ENCODE data around the gene SOWAHA.
"Not testable (repeated sequence)": the region's sequence is repeated elsewhere in the genome, so short reads cannot be mapped to it uniquely, and the experiment has no call there.

Gene SOWAHA

DNA sequence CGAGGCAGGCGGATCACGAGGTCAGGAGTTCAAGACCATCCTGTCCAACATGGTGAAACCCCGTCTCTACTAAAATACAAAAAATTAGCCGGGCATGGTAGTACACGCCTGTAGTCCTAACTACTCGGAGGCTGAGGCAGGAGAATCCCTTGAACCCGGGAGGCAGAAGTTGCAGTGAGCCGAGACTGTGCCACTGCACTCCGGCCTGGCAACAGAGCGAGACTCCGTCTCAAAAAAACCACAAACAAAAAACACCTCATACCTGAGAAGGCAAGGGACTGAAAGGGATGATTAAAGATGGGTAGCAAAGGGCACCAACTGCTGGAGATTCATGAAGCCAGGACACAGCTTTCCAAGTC lies 6.3 kb upstream of the SOWAHA start:
- DNase-seq (ENCODE audit: extremely low read depth in 1 of 2, low read depth in 1 of 2), result not testable (repeated sequence)

- no peak for DNase-seq (ENCODE audit: extremely low read depth in 1 of 2, low read depth in 1 of 2)
These were observed 5.8 kb upstream of the SOWAHA start for GRCh38 chr5:132807163-132807838.

- DNase-seq (ENCODE audit: extremely low read depth in 1 of 2, low read depth in 1 of 2), result no peak
These were observed 4.7 kb upstream of the SOWAHA start for GRCh38 chr5:132808448-132808847.

- no peak for DNase-seq (ENCODE audit: extremely low read depth in 1 of 2, low read depth in 1 of 2)
These were observed 4.2 kb upstream of the SOWAHA start for GRCh38 chr5:132808866-132809265.

GRCh38 chr5:132810605-132811004 lies 2.5 kb upstream of the SOWAHA start:
- no peak for DNase-seq (ENCODE audit: extremely low read depth in 1 of 2, low read depth in 1 of 2)

- no peak for DNase-seq (ENCODE audit: extremely low read depth in 1 of 2, low read depth in 1 of 2)
These were observed 858 bp upstream of the SOWAHA start for GRCh38 chr5:132812123-132812765.

DNA sequence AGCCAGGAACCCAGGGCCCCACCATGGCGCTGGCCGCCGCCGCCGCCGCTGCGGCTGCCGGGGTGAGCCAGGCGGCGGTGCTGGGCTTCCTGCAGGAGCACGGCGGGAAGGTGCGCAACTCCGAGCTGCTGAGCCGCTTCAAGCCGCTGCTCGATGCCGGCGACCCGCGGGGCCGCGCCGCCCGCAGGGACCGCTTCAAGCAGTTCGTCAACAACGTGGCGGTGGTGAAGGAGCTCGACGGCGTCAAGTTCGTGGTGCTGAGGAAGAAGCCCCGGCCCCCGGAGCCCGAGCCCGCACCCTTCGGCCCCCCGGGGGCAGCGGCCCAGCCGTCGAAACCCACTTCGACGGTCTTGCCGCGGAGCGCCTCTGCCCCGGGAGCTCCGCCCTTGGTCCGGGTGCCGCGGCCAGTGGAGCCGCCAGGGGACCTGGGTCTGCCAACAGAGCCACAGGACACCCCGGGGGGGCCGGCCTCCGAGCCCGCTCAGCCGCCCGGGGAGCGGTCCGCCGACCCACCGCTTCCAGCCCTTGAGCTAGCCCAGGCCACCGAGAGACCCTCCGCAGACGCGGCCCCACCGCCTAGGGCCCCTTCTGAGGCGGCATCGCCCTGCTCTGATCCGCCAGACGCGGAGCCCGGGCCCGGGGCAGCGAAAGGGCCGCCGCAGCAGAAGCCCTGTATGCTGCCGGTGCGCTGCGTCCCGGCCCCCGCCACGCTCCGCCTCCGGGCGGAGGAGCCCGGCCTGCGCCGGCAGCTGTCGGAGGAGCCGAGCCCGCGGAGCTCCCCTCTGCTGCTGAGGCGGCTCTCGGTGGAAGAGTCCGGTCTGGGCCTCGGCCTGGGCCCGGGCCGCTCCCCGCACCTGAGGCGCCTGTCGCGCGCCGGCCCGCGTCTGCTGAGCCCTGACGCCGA lies 749 bp downstream of the SOWAHA start:
- no peak for DNase-seq (ENCODE audit: extremely low read depth in 1 of 2, low read depth in 1 of 2)

DNA sequence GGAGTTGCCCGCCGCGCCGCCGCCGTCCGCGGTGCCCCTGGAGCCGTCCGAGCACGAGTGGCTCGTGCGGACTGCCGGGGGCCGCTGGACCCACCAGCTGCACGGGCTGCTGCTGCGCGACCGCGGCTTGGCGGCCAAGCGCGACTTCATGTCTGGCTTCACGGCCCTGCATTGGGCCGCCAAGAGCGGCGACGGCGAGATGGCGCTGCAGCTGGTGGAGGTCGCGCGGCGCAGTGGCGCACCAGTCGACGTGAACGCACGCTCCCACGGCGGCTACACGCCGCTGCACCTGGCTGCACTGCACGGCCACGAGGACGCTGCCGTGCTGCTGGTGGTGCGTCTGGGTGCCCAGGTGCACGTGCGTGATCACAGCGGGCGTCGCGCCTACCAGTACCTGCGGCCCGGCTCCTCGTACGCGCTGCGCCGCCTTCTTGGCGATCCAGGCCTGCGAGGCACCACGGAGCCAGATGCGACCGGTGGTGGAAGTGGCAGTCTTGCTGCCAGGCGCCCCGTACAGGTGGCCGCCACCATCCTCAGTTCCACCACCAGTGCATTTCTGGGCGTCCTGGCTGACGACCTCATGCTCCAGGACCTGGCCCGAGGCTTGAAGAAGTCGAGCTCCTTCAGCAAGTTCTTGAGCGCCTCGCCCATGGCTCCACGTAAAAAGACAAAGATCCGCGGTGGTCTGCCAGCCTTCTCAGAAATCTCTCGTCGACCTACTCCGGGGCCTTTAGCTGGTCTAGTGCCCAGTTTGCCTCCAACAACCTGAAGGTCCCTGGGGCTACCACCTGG lies 1.6 kb downstream of the SOWAHA start:
- DNase-seq (ENCODE audit: extremely low read depth in 1 of 2, low read depth in 1 of 2), result no peak

GRCh38 chr5:132815454-132815853 lies 2.4 kb downstream of the SOWAHA start:
- DNase-seq (ENCODE audit: extremely low read depth in 1 of 2, low read depth in 1 of 2), result no peak

DNA sequence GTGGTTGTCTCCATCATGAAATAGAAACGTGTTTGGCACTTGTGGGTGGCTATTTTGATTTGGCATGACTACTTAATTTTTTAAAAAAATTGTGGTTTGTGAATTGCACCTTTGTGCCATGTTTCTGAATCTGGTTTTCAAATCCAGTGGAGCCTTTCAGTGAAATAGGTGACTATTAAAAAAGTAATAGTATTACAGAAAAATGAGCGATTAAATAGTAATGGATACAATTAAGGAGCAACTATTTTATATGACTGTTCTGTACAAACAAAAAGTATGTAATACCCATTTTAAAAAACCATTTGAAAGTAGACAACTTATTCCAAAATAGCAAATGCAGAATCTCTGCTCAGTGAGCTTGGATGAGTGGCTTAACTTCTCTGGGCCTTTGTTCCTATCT lies 3.0 kb downstream of the SOWAHA start:
- no peak for DNase-seq (ENCODE audit: extremely low read depth in 1 of 2, low read depth in 1 of 2)

- no peak for DNase-seq (ENCODE audit: extremely low read depth in 1 of 2, low read depth in 1 of 2)
These were observed 3.5 kb downstream of the SOWAHA start for GRCh38 chr5:132816554-132816953.

- DNase-seq (ENCODE audit: extremely low read depth in 1 of 2, low read depth in 1 of 2), result no peak
These were observed 3.9 kb downstream of the SOWAHA start for GRCh38 chr5:132817011-132817410.

DNA sequence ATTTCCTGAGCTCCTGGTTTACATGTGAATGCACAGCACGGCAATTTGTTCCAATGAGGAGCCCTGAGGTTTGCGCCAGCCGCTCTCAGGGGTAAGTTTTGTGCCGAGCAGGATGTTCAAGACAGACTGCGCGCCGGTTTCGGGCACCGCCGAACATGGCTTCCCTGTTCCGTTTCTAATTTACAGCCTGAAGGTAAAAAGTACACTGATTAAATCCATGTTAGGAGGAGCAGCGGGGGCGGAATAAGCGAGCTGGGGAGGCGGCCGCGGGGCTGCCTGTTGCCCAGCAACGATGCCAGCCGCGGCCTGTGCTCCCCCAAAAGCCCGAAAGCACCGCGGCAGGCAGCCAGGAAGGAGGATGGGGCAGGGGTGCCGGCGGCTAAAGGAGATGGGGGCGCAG lies 6.4 kb downstream of the SOWAHA start:
- no peak for DNase-seq (ENCODE audit: extremely low read depth in 1 of 2, low read depth in 1 of 2)

- peak; percentile 70 to 85 for DNase-seq (ENCODE audit: extremely low read depth in 1 of 2, low read depth in 1 of 2)
These were observed 7.2 kb downstream of the SOWAHA start for GRCh38 chr5:132820162-132820754.

- DNase-seq (ENCODE audit: extremely low read depth in 1 of 2, low read depth in 1 of 2), result no peak
These were observed 8.2 kb downstream of the SOWAHA start for GRCh38 chr5:132821350-132821749.

GRCh38 chr5:132821791-132822190 lies 8.7 kb downstream of the SOWAHA start:
- no peak for DNase-seq (ENCODE audit: extremely low read depth in 1 of 2, low read depth in 1 of 2)

DNA sequence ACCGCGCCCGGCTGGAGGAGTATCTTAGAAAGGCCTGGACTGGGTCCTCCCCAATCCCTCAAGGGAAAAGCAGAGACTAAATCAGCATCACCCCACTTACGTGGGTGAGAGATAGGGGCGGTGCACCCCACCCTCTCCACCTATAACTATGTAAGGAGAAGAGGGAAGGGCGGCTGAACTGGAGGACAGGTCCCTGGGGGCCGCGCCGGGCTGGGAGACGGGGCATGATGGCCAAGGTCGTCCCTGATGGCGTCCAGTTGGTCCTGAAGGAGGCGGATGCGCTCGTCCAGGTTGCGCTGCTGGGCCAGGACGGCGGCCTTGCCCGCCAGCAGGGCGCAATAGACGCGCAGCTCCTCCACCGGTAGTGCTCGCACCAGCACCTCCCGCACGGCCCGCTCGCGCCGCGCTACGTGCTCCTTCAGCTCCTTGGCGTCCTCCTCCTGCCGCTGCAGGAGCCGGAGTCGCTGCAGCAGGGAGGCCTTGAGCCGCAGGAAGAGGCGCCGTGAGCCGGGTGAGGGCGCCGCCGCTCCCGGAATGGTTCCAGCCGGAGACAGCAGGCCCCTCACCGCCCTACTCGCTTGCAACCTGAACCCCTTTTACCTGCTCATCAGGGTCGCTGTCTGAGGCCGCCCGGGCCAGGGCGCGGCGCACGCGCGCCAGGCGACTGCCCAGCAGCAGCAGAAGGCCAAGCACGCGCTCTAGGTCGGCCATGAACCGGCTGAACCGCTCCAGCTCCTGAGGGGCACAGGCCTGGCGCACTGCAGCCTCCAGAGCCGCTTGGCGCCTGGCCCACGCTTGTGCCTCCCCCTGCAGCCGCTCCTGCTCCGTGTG lies 9.8 kb downstream of the SOWAHA start:
- DNase-seq (ENCODE audit: extremely low read depth in 1 of 2, low read depth in 1 of 2), result no peak

DNA sequence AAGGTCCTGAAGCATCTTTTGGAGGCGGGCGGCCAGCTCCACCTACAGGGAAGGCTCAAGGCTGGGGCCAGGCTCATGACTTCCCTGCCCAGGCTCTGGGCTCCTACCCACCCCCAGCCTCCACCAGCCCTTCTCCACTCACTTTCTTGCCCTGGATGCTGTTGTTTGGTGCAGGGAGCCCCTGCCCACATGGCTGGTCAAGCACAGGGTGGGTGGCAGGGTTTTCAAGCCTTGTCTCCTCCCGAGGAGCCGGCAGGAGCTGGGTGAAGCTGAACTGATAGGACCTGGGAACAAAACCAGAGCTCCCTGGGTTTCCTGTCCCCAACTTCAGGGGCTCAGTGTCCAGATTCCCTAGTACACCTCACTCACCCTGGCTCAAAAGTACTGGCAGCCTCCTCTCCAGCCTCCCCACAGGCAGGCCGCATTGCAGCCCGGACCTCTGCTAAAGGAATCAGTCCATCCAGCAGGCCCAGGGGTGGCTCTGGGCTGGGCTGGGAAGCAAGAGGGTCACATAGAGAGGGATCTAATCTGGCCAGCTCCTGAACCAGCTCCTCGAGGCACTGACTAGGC lies 10.5 kb downstream of the SOWAHA start:
- no peak for DNase-seq (ENCODE audit: extremely low read depth in 1 of 2, low read depth in 1 of 2)

DNA sequence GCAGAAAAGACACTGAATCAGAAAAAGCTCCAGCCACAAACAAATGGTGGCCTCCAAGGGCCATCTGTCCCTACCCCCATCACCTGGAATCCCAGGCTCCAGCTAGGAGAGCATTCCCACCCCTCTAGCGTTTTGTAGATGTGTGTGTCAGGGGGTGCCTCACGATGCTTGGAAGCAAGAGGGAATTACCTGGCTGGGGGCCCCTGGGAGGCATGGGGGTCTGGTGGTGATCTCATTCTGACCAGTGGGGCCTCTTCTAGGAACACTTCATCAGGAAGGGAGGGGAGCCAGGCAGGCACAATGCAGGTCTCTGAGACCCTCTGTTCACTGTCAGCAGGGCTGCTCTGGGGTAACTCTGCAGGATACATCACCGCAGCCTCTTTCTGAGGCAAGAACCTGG lies 11.3 kb downstream of the SOWAHA start:
- DNase-seq (ENCODE audit: extremely low read depth in 1 of 2, low read depth in 1 of 2), result no peak
